Suppressor macrophage (primary cell): Measurements from ENCODE around the gene IPPK.
"Not testable (repeated sequence)": the region's sequence is repeated elsewhere in the genome, so short reads cannot be mapped to it uniquely, and the experiment has no call there.

Source experiments
- DNase-seq, 4 experiments: peaks; one replicate each; pipeline ENCODE4 v3.0.0-alpha.2; 2020 to 2022

The IPPK gene

DNA sequence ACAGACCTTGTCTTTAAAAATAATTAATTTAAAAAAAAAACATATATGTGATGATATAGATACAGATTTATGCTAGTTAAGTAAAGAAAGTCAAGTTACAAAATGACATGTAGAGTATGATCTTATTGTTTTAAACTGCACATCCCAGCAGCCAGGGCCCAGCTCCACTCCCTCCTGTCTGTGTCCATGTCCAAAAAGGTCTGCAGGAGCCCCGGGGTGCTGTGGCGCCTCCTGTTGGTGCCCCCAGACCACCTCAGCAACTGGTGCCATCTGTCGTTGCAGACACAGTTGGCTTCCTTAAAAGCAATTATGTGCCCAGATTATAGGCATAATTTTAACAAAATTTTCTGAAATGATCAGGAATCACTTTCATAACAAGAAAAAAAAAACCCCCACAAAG lies 33.3 kb downstream of the IPPK start:
- no peak for DNase-seq

DNA sequence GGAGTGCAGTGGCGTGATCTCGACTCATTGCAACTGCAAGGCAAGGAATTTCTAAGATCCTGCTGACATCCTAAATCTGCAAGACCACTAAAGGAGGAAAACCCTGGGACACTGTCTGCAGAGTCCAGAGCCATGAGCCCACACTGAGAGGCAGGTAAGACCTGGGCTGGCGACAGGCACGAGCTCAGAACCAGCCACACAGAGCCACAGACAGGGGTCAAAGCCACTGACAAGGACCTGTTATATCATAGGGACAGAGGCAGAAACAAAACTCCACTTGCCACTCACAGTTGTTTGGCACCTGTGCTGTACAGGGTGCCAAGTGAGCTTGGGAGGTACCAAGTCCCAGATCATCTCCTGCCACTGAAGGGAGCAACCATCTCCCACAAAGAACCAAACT lies 34.2 kb downstream of the IPPK start:
- no peak for DNase-seq

DNA sequence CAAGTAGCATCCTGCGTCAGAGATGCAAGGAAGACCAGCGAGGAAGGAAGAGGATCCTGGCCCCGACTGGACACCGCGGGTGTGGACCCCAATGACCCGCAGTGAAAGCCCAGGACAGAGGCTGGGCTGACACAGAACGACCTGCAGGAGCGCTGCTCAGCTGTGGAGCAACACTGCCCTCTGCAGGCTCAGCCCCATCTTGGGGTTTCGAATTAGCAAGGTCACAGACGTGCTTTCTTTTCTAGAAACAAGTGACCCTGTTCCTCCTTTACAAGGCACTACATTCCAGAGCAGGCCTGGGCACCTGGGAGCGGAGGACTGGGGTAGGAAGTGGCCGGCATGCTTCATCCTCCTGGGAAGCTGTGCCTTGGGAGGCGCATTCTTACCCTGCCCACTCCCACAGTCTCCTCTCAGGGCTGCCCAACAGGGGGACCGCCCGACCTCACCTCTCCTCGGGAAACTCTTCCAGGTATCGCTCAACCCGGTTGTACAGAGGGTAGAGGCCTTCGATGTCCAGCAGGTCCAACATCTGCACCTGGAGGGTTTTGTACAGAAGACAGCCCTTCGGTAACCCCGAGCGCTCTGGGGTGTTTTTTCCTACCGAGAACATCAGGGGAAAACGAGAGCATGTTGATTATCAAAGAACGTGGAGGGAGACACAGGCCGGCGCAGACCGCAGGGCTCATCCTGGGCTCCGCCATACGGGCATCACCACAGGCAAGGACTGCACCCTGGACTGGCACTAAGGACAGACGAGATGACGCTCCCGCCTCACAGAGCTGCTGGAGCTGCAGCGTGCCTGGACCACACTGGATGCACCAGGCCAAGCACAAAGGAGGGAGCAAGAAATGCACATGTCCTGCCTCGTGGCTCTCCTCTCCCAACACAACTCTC lies 35.0 kb downstream of the IPPK start:
- peak; percentile 77 to 86 (median 79) for DNase-seq

DNA sequence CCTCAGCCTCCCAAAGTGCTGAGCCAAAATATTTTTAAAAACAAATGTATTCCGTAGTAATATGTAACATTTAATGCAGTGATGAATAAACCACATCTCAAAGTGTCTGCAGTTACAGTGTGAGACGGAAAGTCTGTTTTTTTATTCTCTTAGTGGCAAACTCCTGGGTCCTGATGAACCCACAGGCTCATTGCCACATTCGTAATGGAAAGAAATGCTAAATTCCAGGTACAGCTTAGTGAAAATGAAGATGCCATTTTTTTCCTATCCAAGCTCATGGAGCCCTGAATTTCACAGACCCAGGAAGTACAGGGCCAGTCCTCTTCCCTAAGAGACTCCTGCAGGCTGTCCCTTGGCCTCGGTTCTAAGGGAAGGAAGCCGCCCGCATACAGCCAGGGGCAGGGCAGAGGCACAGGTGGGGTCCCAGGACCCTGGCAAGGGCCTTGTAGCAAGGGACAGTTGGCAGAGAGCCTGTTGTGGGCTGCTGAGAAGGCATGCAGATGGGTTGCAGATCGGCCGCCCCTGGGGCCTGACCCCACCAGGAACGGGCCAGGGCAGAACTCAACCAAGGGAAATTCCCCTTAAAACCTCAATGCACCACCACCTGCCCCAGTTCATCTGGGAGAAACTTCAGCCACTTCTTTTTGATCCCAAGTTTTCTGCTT lies 36.2 kb downstream of the IPPK start:
- no peak for DNase-seq

DNA sequence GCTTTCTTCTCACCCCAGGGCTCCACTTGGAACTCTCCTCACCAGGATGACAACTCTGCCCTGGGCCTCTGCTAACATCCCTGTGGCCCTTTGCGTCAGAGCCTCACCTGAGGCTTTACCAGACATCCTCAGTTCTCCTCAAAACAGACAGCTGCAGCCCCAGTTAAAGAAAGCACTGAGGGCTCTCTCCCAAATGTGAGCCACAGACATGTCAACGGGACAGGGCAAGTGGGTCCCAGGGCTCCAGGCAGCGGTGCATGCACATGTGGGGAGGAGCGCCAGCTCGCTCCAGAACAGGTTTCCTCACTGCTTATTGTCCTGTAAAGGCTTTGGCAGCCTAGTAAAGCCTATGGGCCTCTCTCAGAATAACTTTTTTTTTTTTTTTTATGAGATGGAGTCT lies 37.3 kb downstream of the IPPK start:
- no peak for DNase-seq

DNA sequence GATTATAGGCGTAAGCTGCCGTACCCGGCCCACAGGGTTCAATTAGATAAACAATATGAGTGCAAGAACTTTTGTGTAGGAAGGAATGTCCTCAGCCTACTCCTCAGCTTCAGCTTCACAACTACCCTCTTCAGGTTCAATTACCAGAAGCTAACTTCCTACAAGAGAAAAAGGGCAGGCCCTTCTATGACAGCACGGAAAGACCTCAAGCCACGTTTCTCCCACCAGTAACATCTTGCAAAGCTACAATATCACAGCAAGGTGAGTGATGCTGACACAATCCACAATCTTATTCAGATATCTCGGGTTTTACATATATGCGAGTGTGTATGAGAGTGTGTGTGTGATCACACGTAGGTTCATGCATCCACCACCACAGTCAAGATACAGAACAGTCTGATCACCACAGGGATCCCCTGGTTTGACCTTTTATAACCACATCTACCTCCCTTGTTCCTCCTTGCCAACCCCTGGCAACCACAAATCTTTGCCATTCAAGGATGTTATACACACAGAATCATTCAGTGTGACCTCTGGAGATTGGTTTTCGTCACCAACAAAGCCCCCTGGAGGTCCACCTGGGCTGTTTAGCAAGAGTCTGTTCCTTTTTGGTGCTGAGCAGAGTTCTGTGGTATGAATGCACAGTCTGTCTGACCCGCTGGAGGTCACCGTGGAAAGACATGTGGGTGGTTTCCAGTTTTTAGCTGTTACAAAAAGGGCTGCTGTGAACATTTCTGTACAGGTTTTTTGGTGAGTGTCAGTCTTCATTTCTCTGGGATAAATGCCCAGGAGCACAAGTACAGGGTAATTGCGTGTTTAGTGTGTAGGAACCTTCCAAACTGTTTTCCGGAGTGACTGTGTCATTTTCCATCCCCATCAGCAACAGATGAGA lies 38.2 kb downstream of the IPPK start:
- DNase-seq: no peak

DNA sequence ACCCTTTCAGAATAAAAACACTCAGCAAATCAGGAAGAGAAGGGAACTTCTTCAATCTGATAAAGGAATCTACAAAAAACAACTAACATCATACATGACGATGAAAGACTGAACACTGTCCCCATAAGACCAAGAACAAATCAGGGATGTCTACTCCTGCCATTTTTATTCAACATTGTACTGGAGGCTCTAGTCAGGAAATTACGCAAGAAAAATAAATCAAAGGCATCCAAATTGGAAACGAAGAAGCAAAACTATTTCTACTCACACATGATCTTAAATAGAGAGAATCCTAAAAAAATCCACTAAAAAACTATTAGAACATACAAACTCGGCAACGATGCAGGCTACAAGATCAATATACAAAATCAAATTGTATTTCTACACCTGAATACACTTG lies 42.3 kb downstream of the IPPK start:
- DNase-seq: no peak

DNA sequence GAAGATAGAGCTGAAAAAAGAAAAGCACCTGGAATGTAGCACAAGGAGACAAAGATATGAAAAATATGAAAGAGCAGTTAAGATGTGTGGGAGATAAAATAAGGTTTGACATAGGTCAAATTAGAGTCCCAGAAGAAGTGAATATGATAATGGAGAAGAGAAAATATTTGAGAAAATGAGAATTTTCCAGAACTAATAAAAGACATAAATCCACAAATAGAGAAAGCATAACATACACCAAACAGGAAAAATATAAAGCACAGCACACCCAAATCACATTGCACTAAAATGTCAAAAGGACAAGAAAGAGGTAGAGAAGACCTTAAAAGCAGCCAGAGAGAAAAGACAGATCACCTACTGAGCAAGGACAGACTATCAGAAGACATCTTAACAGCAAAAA lies 43.4 kb downstream of the IPPK start:
- DNase-seq: no peak

DNA sequence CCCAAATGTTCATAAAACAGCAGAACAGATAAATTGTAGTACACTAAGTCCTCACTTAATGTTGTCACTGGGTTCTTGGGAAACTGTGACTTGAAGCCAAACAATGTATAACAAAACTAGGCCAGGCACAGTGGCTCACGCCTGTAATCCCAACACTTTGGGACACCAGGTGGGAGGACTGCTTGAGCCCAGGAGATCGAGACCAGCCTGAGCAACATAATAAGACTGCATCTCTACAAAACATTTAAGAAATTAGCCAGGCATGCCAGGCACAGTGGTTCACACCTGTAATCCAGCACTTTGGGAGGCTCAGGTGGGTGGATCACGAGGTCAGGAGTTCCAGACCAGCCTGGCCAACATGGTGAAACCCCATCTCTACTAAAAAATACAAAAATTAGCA lies 46.0 kb downstream of the IPPK start:
- not testable (repeated sequence) for DNase-seq

DNA sequence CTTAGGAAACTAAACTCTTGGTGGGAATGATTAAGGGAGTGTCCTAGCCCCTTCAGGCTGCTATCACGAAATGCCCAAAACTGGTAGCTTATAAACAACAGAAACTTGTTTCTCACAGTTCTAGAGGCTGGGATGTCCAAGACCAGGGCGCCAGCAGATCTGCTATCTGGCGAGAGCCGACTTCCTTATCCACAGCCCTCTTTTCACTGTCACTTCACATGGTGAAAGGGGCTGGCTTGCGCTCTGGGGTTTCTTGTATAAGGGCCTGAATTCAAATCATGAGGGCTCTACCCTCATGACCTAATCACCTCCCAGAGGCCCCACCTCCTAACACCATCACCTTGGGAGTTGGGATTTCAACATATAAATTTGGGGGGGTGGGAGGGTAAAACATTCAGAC lies 49.1 kb downstream of the IPPK start:
- no peak for DNase-seq

DNA sequence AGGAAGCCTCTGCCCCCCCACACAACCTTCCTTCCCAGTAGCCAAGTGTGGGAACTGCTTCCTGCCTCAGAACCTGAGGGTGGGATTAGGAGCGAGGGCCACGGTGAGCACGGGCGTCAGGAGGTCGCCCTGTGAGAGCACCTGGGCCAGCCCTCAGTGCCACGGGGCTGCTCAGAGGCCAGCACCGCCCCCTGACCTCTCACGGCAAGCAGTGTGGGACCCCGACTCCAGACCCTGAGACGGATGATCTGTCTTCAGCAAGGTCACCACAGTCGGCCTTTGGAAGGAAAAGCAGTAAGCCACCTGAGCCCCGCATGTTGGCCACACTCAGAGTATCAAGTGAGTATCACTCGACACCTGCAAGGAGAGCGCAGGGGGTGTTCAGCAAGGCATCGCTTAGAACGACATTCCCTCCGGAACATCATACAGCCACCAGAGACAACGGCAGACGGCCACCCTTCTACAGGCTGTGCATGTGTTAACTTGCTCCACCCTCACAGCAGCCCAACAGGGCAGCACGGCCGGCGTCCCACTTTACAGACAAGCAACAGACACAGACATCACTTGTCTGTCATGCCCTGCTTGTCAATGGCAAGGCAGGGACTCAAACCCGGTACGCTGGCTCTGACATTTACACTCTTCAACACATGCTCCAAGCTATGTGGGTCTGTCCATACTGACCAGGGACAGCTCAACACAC lies 50.2 kb downstream of the IPPK start:
- DNase-seq: no peak

DNA sequence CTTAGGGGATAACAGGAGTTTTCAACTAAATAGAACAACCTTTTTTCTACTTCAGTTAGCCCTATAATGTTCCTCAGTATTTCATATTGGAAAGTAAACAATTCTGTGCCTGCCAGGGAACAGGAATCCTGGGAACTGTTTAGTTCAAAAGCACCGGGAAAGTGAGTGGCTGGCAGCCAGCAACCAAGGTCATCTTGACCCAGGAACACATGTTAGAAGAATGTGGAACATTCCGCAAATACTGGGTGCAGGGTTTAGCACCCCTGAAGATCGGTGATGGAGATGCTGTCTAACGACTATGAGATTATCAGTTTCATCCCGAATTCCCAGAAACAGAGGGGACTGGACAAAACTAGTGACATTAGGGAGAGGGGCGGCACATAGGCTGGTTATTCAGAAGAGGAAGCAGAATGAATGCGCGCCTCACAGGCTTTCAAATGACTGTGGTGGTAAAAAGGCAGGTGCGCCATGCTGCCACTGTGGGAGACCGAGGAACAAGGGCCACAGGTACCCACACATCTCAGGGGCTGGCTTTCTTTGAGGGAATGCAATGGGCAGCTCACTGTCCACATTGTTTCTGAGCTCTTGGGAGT lies 51.2 kb downstream of the IPPK start:
- no peak for DNase-seq

DNA sequence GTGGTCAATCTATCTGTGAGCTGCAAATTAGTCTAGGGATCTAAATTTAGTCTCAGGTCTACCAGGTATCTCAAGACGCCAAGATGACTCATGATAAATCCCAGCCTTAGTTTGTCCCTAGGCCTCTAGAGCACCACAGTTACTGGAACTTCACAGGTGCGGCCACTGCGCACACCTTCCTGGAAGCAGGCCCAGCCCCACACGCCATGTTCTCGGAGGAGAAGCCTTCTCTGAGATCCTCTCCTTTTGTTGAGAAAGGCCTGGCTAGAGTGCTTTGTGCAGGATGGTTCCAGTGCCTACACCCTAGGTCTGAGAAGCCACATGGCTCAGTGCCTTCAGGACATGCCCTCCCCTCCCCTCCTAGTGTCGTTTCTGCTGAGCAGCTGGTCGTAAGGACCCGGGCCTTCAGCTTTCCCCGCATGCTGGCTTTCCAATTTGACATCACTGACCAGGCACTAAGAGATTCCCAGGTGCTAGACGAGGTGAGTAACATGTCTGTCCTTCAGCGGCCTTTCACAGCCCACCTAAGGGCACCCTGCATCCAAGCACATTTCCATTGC lies 51.9 kb downstream of the IPPK start:
- DNase-seq: no peak

DNA sequence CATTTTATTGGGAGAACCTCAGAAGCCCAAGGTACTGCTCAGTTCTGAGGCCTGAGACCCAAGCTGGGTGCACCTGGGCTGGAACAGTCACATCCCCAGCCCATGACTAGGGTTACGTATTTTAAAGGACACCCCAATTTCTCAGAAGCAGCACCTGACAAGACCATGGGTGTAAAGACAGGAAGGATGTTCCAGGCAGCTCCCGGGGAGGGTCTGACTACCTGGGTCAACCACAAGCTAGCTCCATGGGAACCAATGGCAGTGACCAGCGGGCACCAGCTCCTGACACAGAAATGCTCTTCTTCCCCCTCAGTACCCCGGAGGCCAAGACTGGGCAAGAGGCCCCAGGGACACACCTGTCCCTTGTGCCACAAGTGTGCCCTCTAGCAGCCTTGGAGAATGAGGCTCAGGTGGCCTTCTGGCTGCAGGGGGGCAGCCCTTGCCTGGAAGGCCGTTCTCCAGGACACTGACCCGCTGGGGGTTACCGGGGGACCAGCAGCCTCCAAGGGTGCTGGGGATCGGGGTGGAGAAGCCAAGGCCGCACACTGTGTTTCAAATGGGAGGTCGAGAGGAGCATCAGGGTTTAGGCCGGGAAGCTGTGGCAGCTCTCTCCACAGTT lies 52.6 kb downstream of the IPPK start:
- no peak for DNase-seq

DNA sequence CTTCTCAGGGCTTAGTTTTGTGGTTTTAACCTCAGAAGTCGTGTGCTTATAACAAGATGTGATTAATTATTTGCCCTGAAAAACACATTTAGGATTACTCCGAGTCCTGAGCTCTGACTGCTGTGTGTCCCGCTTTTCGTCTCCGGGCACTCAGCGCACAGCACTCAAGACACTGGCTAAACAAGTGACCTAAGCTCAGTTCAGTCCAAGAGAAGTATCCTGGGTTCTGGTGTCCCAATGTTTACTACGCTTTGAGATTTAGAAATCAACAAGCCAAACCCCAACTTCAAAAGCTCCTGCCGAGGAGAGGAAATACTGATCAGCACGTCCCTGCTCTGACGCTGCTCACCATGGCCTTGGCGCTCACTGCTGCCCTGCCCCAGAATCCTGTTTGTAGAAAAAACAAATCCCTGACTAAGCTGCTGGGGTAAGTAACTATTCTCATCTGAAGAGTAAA lies 53.2 kb downstream of the IPPK start:
- DNase-seq: no peak

DNA sequence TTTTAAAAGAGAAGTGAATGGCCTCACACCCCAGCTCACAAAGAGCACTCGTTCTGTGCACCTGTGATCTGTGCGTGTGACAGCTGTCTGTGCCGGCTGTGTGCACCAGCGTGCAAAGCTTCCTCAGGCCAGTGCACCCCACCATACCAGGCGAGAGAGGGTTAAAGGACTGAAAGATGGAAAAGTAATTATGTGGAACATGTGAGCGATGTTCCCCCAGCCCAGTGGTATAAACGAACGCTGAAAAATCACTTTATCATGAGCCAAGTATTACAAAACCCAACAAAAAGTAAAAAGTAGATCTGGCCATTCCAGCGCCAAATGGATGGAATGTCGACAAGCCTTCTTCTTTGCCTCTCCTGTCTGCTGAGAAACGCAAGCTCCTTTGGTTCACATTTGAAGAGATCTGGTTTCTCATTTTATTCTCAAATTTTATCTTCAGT lies 53.7 kb downstream of the IPPK start:
- no peak for DNase-seq

DNA sequence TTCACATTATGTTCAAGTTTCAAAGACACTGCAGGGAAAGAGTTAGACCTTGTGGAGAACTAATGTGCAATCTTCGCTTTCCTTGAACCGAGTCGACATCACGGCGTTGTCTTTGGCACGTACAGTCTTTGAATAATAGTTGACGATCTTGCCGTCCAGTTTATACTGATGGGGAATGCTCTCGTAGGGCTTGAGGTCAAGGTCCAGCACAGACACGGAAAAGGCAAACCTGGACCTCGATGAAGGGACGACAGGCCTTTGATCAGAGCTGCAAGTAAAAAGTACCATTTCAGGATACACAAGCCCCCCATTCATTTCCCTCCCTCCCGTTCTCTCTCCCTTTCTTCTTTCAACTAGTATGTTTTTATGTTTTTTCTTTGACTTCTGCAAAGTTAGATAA lies 54.1 kb downstream of the IPPK start:
- DNase-seq: no peak

DNA sequence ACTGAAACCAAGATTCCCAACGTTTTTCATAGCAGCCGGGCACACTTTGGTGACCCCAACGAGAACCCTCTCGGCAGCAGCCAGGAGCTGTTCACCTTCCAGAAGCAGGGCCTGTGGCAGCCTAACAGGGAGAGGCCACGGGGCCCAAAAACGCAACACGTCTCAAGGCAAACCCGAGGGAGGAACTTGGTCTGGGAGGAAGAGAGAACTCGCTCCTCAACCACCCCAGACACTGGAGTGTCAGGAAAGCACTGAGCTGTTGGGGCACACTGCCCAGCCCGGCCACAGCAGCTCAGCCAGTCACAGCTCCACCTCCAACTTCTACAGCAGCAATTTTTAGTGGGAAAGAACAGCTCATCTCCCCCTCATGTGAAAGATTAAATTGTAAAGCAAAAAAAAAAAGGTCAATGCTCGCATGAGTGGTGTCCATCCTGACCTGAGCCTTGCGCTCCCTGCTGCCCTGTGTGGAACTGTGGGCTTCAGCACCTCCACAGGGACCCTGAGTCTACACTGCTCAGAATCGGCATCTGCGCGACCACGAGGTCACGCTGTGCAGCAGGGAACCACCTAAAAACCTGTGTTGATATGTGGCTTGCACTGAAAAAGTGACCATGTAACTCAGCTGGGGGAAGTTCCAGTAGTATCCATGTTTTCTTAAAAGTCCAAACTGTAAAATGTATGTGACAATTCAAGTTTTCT lies 55.0 kb downstream of the IPPK start:
- no peak for DNase-seq

DNA sequence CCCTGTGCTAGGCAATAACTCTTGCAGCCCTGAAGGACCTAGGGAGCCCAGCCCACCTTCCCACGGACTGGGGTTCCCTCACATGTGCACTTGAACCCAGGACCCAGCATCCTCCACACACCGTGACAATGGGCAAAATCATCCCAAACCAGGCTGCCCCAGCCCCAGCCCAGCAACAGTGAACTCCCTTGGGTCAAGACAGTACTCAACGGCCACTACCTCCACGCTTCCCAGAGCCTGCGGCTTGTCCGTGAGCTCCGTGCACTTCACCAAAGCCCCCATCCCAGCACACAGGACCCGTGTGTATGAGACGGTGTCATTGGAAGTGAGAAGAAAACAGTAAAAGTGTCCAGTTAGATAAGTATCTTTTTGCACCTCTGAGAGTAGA lies 55.8 kb downstream of the IPPK start:
- no peak for DNase-seq

DNA sequence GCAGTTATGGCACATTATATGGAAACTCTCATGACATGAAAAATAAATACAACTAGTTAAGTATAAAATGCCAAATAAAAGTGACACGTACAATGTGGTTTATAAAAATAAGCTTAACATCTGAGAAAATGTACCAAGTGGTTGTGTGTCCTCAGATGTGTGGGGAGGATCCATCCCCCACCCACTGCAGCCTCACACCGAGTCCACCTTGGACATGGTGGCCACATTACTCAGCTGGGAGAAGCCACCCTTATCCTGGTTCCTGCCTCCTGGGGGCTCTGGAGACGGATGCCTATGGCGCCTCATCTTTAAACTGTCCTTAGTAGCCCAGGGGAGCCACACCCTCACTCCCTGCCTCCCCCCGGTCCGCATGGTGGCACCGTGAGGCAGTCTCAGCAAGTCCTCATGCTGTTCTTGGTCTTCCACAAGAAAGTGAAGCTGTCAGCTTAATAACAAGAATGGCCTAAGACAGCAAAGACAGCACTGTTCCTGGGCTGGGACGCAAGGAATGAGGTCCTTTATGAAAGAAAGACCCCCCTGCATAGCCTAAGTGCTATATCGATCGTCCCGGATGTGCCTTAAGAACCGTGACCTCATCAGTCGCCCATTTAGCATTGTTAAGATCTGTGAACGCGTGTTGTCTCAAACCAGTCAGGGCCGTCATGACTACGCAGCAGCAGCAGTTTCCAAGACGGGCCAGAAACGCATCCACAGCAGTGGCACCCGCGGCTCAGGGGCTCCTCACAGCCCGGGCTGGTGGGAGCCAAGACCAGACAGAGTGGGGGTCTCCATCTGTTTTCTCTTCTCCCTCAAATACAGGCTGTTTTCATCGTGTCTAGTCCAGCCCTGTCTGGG lies 56.4 kb downstream of the IPPK start:
- no peak for DNase-seq
